H1 (cell line): ENCODE results near the gene TBPL2.

ENCODE experiments used
- ASH2L ChIP-seq: fragments of 200-600, 300-600 bp; sonication (generic); IDR thresholded peaks from one replicate; pipeline ENCODE4 v1.7.1; 2017; ENCODE audit warnings: low read length
- ATF3 ChIP-seq: IDR thresholded peaks from 2 replicates; pipeline ENCODE4 v1.6.1; 2011; ENCODE audit warnings: low read depth, mild to moderate bottlenecking, low read length; ENCODE audit not compliant: insufficient read depth
- CHD1 ChIP-seq: IDR thresholded peaks from 2 replicates; pipeline ENCODE4 v1.6.1; 2012; ENCODE audit warnings: low read depth, low read length, improper control_type of control experiment
- CTCF ChIP-seq, 3 experiments: IDR thresholded peaks; 1 replicate in 2 of 3; 2 replicates in 1 of 3; pipeline versions ENCODE4 v1.5.1 to v1.6.1; 2011; ENCODE audit warnings: low read length in 3 of 3, mild to moderate bottlenecking in 3 of 3, inconsistent platforms in 2 of 3, low read depth in 1 of 3, moderate library complexity in 1 of 3; ENCODE audit not compliant: insufficient read depth in 1 of 3; ENCODE audit errors: control extremely low read depth in 1 of 3
- EZH2 ChIP-seq: fragments of 200-600 bp; sonication (generic); IDR thresholded peaks from 2 replicates; pipeline ENCODE4 v1.7.1; 2012; ENCODE audit warnings: low read depth, mild to moderate bottlenecking, moderate library complexity, low read length, inconsistent platforms; ENCODE audit not compliant: severe bottlenecking
- HDAC2 ChIP-seq, 2 experiments: fragments of 300-600 bp in 1 of 2; sonication (generic) in 1 of 2; IDR thresholded peaks; 2 replicates each; pipeline ENCODE4 v1.6.1; 2011 to 2012; ENCODE audit warnings: low read depth in 2 of 2, low read length in 2 of 2, mild to moderate bottlenecking in 2 of 2, moderate library complexity in 2 of 2, borderline replicate concordance in 1 of 2, inconsistent platforms in 1 of 2
- KDM5A ChIP-seq: fragments of 200-600 bp; IDR thresholded peaks from 2 replicates; pipeline ENCODE4 v1.7.1; 2012; ENCODE audit warnings: mild to moderate bottlenecking, low read length, inconsistent platforms, mixed read lengths
- POLR2A ChIP-seq, 2 experiments: IDR thresholded peaks; 1 replicate in 1 of 2; 2 replicates in 1 of 2; pipeline ENCODE4 v1.6.1; 2011; ENCODE audit warnings: low read depth in 2 of 2, low read length in 2 of 2, mild to moderate bottlenecking in 2 of 2; ENCODE audit errors: control extremely low read depth in 1 of 2
- POLR2AphosphoS5 ChIP-seq: IDR thresholded peaks from 2 replicates; pipeline ENCODE4 v1.6.1; 2011; ENCODE audit warnings: low read depth, low read length
- RFX5 ChIP-seq: IDR thresholded peaks from 2 replicates; pipeline ENCODE4 v1.6.1; 2011; ENCODE audit warnings: low read depth, low read length, improper control_type of control experiment, borderline replicate concordance
- SIN3A ChIP-seq, 2 experiments: IDR thresholded peaks in 1 of 2; conservative IDR thresholded peaks in 1 of 2; 2 replicates each; pipeline ENCODE4 v1.6.1; 2011 to 2012; ENCODE audit warnings: low read length in 2 of 2, improper control_type of control experiment in 1 of 2, low read depth in 1 of 2, mild to moderate bottlenecking in 1 of 2
- TAF1 ChIP-seq: IDR thresholded peaks from 2 replicates; pipeline ENCODE4 v1.6.1; 2011; ENCODE audit warnings: mild to moderate bottlenecking, low read depth, low read length

- TF ChIP-seq TAF1 (no peak), POLR2A (IDR thresholded peaks at IDR 0.05; ENCODE audit: control extremely low read depth in 1 of 2, low read depth in 2 of 2, low read length in 2 of 2) (no peak), KDM5A (no peak), HDAC2 (IDR thresholded peaks at IDR 0.05; ENCODE audit: borderline replicate concordance in 1 of 2, low read depth in 2 of 2, low read length in 2 of 2) (no peak), CTCF (IDR thresholded peaks at IDR 0.05; ENCODE audit: control extremely low read depth in 1 of 3, insufficient read depth in 1 of 3, low read depth in 1 of 3, low read length in 3 of 3) (no peak), ASH2L (no peak), CHD1 (no peak), ATF3 (no peak), EZH2 (no peak), RFX5 (no peak), POLR2AphosphoS5 (no peak), SIN3A (conservative IDR thresholded peaks at IDR 0.05 in 1 of 2, IDR thresholded peaks at IDR 0.05 in 1 of 2; ENCODE audit: low read depth in 1 of 2, low read length in 2 of 2) (no peak)
Measured at GRCh38 chr14:55451398-55451797, 11.0 kb upstream of the TBPL2 start.
